GM23338 (cell line): ENCODE measurements around the gene DHRS12. TPM values are rescaled to one million over a fixed set of nuclear protein-coding genes. Genes with fewer than 3 reads are reported as not detected.

ENCODE experiments used
- ATAC-seq: fragments of 200-7000 bp; cut with Tn5 transposase; 3 replicates; pipeline ENCODE4 v1.9.1; 2020
- DNase-seq: peaks from one replicate; pipeline ENCODE4 v3.0.0-alpha.2; 2015; ENCODE audit warnings: low spot score
- H2AFZ ChIP-seq: fragments of 200-600 bp; sonication (generic); 2 replicates; pipeline ENCODE4 v1.8.0; 2016; ENCODE audit warnings: antibody characterized with exemption, mild to moderate bottlenecking, moderate library complexity
- H3F3A ChIP-seq: fragments of 200-600 bp; sonication (generic); replicated peaks from 2 replicates; pipeline ENCODE4 v1.8.0; 2017; ENCODE audit warnings: antibody characterized with exemption, mixed run types, low read depth
- H3K27ac ChIP-seq: fragments of 200-600 bp; sonication (generic); 2 replicates; pipeline ENCODE4 v1.6.1; 2016; ENCODE audit warnings: low read depth
- H3K27me3 ChIP-seq: fragments of 200-600 bp; sonication (generic); 2 replicates; pipeline ENCODE4 v1.8.0; 2016; ENCODE audit warnings: mild to moderate bottlenecking, mixed run types, moderate library complexity; ENCODE audit not compliant: insufficient read depth
- H3K36me3 ChIP-seq: fragments of 200-600 bp; sonication (generic); 2 replicates; pipeline ENCODE4 v1.8.0; 2016; ENCODE audit warnings: mild to moderate bottlenecking; ENCODE audit not compliant: insufficient read depth
- H3K4me1 ChIP-seq: fragments of 200-600 bp; sonication (generic); 2 replicates; pipeline ENCODE4 v1.8.0; 2016; ENCODE audit warnings: mild to moderate bottlenecking, moderate library complexity; ENCODE audit not compliant: insufficient read depth
- H3K4me2 ChIP-seq: fragments of 200-600 bp; sonication (generic); 2 replicates; pipeline ENCODE4 v1.7.1; 2017; ENCODE audit warnings: mixed run types
- H3K4me3 ChIP-seq: fragments of 200-600 bp; sonication (generic); 2 replicates; pipeline ENCODE4 v1.6.1; 2016; ENCODE audit warnings: mixed run types
- H3K79me2 ChIP-seq: fragments of 200-600 bp; sonication (generic); replicated peaks from 2 replicates; pipeline ENCODE4 v1.8.0; 2017; ENCODE audit warnings: mild to moderate bottlenecking; ENCODE audit not compliant: insufficient read depth
- H3K9me2 ChIP-seq: fragments of 200-600 bp; sonication (generic); 2 replicates; pipeline ENCODE4 v1.8.0; 2017; ENCODE audit not compliant: insufficient read depth
- H4K20me1 ChIP-seq: fragments of 200-600 bp; sonication (generic); replicated peaks from 2 replicates; pipeline ENCODE4 v1.8.0; 2017; ENCODE audit warnings: mild to moderate bottlenecking; ENCODE audit not compliant: insufficient read depth
- H3K27ac Mint-ChIP-seq: 2 replicates; pipeline ENCODE4 v1.8.0; 2020; ENCODE audit warnings: inconsistent platforms, mild to moderate bottlenecking, moderate library complexity, mixed read lengths
- H3K27me3 Mint-ChIP-seq: 3 replicates; pipeline ENCODE4 v1.8.0; 2022; ENCODE audit warnings: low read depth, mild to moderate bottlenecking, moderate library complexity, mixed read lengths, inconsistent platforms; ENCODE audit not compliant: insufficient read depth, poor library complexity
- H3K36me3 Mint-ChIP-seq: 3 replicates; pipeline ENCODE4 v1.8.0; 2021; ENCODE audit warnings: low read depth, mild to moderate bottlenecking, inconsistent platforms, moderate library complexity, mixed read lengths
- H3K4me1 Mint-ChIP-seq: 3 replicates; pipeline ENCODE4 v1.8.0; 2020; ENCODE audit warnings: mild to moderate bottlenecking, inconsistent platforms, mixed read lengths
- H3K4me3 Mint-ChIP-seq: 3 replicates; pipeline ENCODE4 v1.8.0; 2021; ENCODE audit warnings: moderate library complexity, mild to moderate bottlenecking, inconsistent platforms, mixed read lengths
- H3K9me3 Mint-ChIP-seq: 3 replicates; pipeline ENCODE4 v1.8.0; 2020; ENCODE audit warnings: moderate library complexity, mild to moderate bottlenecking, inconsistent platforms, mixed read lengths
- CREB1 ChIP-seq: fragments of 250-450 bp; sonication (Bioruptor Pico); IDR thresholded peaks from 2 replicates; pipeline ENCODE4 v1.5.0; 2020; ENCODE audit warnings: low read depth, mild to moderate bottlenecking, moderate library complexity
- EZH2 ChIP-seq: fragments of 200-600 bp; sonication (generic); IDR thresholded peaks from one replicate; pipeline ENCODE4 v1.8.0; 2017; ENCODE audit warnings: antibody characterized with exemption, mild to moderate bottlenecking, low read depth; ENCODE audit not compliant: unreplicated experiment
- JUNB ChIP-seq: IDR thresholded peaks from one replicate; pipeline ENCODE4 v1.6.1; 2016; ENCODE audit warnings: antibody characterized with exemption; ENCODE audit not compliant: unreplicated experiment
- STAT1 ChIP-seq: IDR thresholded peaks from one replicate; pipeline ENCODE4 v1.6.1; 2016; ENCODE audit warnings: antibody characterized with exemption; ENCODE audit not compliant: unreplicated experiment
- ZNF331 ChIP-seq: fragments of 250-450 bp; sonication (Bioruptor Pico); IDR thresholded peaks from 2 replicates; pipeline ENCODE4 v1.5.0; 2020; ENCODE audit warnings: low read depth, mild to moderate bottlenecking, moderate library complexity
- polyA plus RNA-seq: library from polyadenylated mRNA; unstranded; fragments of >200 nt; fragmentation: Nextera tagmentation; extraction: Ambion mirVana; gene quantifications from 2 replicates; pipeline ENCODE4 v1.2.1, GENCODE V29; 2016
- total RNA-seq: library from RNA; depleted of rRNA; stranded (reverse); fragments of >200 nt; shearing (Covaris generic); gene quantifications from 2 replicates; pipeline ENCODE4 v1.2.3, GENCODE V29; 2014
- TF ChIP-seq, protein P1 (sequence below): IDR thresholded peaks from 2 replicates; pipeline ENCODE4 v1.6.1; 2016; ENCODE audit warnings: antibody characterized with exemption
- TF ChIP-seq, protein P2 (sequence below): fragments of 250-450 bp; sonication (Bioruptor Pico); IDR thresholded peaks from 2 replicates; pipeline ENCODE4 v1.5.0; 2020; ENCODE audit warnings: mild to moderate bottlenecking, moderate library complexity

The DHRS12 gene
- total and polyA plus RNA-seq, 2 experiments from 2014 or later, result 4.6 to 12.2 TPM

DNA sequence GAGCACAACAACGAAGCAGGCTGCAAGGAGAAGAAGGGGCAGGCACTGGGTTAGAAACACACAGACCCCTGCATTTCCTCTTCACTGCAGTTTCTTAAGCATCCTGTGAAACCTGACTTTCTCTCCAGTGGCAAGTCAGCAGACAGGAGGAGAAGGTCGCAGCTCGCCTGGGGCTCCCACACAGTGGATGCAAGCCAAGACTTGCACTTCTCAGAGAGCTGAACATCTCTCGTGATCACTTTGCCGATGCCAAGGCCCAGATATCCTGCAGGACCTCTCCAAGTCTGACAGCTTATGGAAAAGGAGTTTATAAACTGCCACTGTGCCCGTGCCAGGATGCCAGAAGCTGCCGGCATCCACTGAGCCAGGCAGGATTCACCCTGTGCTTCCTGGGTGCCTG, 22.6 kb upstream of the DHRS12 start:
- H3K36me3 ChIP-seq, result no peaks in the 10 kb centered on the region
- H3K4me1 Mint-ChIP-seq, result peaks cover 18% of the 10 kb centered on the region; the same call in 2 of the 3 replicates
- no peaks in the 10 kb centered on the region for H3K36me3 Mint-ChIP-seq
- 0 out of 2 replicates have a peak, but pooled peaks cover 3% of the 10 kb centered on the region for H3K4me1 ChIP-seq
- H3K4me3 ChIP-seq, result no peak overlapping the region
- H3K79me2 ChIP-seq, result no peaks in the 10 kb centered on the region
- no peak overlapping the region for H3K27ac Mint-ChIP-seq
- H3K27me3 Mint-ChIP-seq, result no peaks in the 10 kb centered on the region
- no peak overlapping the region for H3K27ac ChIP-seq
- H3K9me3 Mint-ChIP-seq, result no peaks in the 10 kb centered on the region
- H3F3A ChIP-seq, result no peaks in the 10 kb centered on the region
- no peak for ATAC-seq
- H3K9me2 ChIP-seq, result no peaks in the 10 kb centered on the region
- no peak overlapping the region for H3K4me3 Mint-ChIP-seq
- no peak overlapping the region for H2AFZ ChIP-seq
- no peak for TF ChIP-seq EZH2
- TF ChIP-seq JUNB, result no peak
- TF ChIP-seq CREB1 (CRISPR knock-in tag), result no peak
- TF ChIP-seq, protein P1, sequence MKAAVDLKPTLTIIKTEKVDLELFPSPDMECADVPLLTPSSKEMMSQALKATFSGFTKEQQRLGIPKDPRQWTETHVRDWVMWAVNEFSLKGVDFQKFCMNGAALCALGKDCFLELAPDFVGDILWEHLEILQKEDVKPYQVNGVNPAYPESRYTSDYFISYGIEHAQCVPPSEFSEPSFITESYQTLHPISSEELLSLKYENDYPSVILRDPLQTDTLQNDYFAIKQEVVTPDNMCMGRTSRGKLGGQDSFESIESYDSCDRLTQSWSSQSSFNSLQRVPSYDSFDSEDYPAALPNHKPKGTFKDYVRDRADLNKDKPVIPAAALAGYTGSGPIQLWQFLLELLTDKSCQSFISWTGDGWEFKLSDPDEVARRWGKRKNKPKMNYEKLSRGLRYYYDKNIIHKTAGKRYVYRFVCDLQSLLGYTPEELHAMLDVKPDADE, result no peak
- TF ChIP-seq, protein P2, sequence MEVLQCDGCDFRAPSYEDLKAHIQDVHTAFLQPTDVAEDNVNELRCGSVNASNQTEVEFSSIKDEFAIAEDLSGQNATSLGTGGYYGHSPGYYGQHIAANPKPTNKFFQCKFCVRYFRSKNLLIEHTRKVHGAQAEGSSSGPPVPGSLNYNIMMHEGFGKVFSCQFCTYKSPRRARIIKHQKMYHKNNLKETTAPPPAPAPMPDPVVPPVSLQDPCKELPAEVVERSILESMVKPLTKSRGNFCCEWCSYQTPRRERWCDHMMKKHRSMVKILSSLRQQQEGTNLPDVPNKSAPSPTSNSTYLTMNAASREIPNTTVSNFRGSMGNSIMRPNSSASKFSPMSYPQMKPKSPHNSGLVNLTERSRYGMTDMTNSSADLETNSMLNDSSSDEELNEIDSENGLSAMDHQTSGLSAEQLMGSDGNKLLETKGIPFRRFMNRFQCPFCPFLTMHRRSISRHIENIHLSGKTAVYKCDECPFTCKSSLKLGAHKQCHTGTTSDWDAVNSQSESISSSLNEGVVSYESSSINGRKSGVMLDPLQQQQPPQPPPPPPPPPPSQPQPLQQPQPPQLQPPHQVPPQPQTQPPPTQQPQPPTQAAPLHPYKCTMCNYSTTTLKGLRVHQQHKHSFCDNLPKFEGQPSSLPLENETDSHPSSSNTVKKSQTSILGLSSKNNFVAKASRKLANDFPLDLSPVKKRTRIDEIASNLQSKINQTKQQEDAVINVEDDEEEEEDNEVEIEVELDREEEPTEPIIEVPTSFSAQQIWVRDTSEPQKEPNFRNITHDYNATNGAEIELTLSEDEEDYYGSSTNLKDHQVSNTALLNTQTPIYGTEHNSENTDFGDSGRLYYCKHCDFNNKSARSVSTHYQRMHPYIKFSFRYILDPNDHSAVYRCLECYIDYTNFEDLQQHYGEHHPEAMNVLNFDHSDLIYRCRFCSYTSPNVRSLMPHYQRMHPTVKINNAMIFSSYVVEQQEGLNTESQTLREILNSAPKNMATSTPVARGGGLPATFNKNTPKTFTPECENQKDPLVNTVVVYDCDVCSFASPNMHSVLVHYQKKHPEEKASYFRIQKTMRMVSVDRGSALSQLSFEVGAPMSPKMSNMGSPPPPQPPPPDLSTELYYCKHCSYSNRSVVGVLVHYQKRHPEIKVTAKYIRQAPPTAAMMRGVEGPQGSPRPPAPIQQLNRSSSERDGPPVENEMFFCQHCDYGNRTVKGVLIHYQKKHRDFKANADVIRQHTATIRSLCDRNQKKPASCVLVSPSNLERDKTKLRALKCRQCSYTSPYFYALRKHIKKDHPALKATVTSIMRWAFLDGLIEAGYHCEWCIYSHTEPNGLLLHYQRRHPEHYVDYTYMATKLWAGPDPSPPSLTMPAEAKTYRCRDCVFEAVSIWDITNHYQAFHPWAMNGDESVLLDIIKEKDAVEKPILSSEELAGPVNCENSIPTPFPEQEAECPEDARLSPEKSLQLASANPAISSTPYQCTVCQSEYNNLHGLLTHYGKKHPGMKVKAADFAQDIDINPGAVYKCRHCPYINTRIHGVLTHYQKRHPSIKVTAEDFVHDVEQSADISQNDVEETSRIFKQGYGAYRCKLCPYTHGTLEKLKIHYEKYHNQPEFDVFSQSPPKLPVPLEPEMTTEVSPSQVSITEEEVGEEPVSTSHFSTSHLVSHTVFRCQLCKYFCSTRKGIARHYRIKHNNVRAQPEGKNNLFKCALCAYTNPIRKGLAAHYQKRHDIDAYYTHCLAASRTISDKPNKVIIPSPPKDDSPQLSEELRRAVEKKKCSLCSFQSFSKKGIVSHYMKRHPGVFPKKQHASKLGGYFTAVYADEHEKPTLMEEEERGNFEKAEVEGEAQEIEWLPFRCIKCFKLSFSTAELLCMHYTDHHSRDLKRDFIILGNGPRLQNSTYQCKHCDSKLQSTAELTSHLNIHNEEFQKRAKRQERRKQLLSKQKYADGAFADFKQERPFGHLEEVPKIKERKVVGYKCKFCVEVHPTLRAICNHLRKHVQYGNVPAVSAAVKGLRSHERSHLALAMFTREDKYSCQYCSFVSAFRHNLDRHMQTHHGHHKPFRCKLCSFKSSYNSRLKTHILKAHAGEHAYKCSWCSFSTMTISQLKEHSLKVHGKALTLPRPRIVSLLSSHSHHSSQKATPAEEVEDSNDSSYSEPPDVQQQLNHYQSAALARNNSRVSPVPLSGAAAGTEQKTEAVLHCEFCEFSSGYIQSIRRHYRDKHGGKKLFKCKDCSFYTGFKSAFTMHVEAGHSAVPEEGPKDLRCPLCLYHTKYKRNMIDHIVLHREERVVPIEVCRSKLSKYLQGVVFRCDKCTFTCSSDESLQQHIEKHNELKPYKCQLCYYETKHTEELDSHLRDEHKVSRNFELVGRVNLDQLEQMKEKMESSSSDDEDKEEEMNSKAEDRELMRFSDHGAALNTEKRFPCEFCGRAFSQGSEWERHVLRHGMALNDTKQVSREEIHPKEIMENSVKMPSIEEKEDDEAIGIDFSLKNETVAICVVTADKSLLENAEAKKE, result no peak
- TF ChIP-seq ZNF331, result no peak
- TF ChIP-seq STAT1, result no peak
- H4K20me1 ChIP-seq, result no peaks in the 10 kb centered on the region
- H3K4me2 ChIP-seq, result no peak overlapping the region
- no peaks in the 10 kb centered on the region for H3K27me3 ChIP-seq
- no peak for DNase-seq
